HCT116 (cell line): ENCODE measurements around the gene IL17REL. TPM values are rescaled to one million over a fixed set of nuclear protein-coding genes. Genes with fewer than 3 reads are reported as not detected.

Source experiments
- ATAC-seq: fragments of 200-7000 bp; cut with Tn5 transposase; 2 replicates; pipeline ENCODE4 v1.9.1; 2020; ENCODE audit warnings: mild to moderate bottlenecking, moderate library complexity
- BruUV-seq: library from RNA; stranded (reverse); fragments of 400-500 nt; replicated peaks from 2 replicates; lab custom pipeline; 2021; lab: Mats Ljungman, UMichigan
- CTCF ChIA-PET: fragments of 300-600 bp; sonication (Branson Sonifier 250); formaldehyde crosslinking; loops from one replicate; lab custom pipeline; 2021; ENCODE audit warnings: antibody characterized with exemption; lab: Charles Lee
- POLR2A ChIA-PET: fragments of 300-600, 350-600 bp; sonication (Branson Sonifier 250); formaldehyde crosslinking; loops from one replicate; lab custom pipeline; 2021; ENCODE audit warnings: antibody characterized with exemption; lab: Charles Lee
- RAD21 ChIA-PET, 2 experiments: fragments of 300-600 bp; sonication (Branson Sonifier 250); formaldehyde crosslinking; loops; one replicate each; lab custom pipeline; 2023; ENCODE audit warnings: low total read pairs in 2 of 2; ENCODE audit not compliant: uncharacterized antibody in 2 of 2, unreplicated experiment in 2 of 2, low non-redundant PET in 1 of 2; lab: Charles Lee
- DNase-seq: peaks from one replicate; pipeline ENCODE4 v3.0.0-alpha.2; 2010; ENCODE audit warnings: low read depth, low spot score
- H2AFZ ChIP-seq: fragments of 200-600 bp; shearing (Covaris generic), sonication (generic); 2 replicates; pipeline ENCODE4 v1.6.1; 2017; ENCODE audit warnings: low read depth, mixed run types, mixed read lengths, antibody characterized with exemption, low read length; ENCODE audit not compliant: poor library complexity, severe bottlenecking
- H3K27ac ChIP-seq: 2 replicates; pipeline ENCODE4 v1.5.1; 2012; ENCODE audit warnings: low read depth, low read length
- H3K27me3 ChIP-seq: fragments of 200-600 bp; sonication (generic); 2 replicates; pipeline ENCODE4 v1.6.1; 2016; ENCODE audit warnings: mixed run types, low read length, mixed read lengths; ENCODE audit not compliant: insufficient read depth
- H3K36me3 ChIP-seq, 2 experiments: fragments of 200-500 bp in 1 of 2; fragments of 200-600 bp in 1 of 2; sonication (Bioruptor generic) in 1 of 2; sonication (generic) in 1 of 2; 2 replicates each; pipeline versions ENCODE4 v1.5.1 to v1.6.1; 2014 to 2016; ENCODE audit warnings: low read length in 2 of 2, inconsistent platforms in 1 of 2, mixed read lengths in 1 of 2, mixed run types in 1 of 2; ENCODE audit not compliant: insufficient read depth in 2 of 2, control insufficient read depth in 1 of 2
- H3K4me1 ChIP-seq, 2 experiments: fragments of 200-600 bp in 1 of 2; sonication (generic) in 1 of 2; 2 replicates each; pipeline versions ENCODE4 v1.5.1 to v1.6.1; 2012 to 2017; ENCODE audit warnings: low read length in 2 of 2, inconsistent platforms in 1 of 2, mild to moderate bottlenecking in 1 of 2, mixed read lengths in 1 of 2, mixed run types in 1 of 2, moderate library complexity in 1 of 2; ENCODE audit not compliant: insufficient read depth in 2 of 2, control insufficient read depth in 1 of 2
- H3K4me2 ChIP-seq: fragments of 200-600 bp; sonication (generic); 2 replicates; pipeline ENCODE4 v1.6.1; 2017; ENCODE audit warnings: mixed run types, low read length, mixed read lengths
- H3K4me3 ChIP-seq, 2 experiments: fragments of 200-600 bp in 1 of 2; sonication (generic) in 1 of 2; replicated peaks in 1 of 2; 2 replicates each; pipeline ENCODE4 v1.5.1; 2011 to 2016; ENCODE audit warnings: low read length in 2 of 2, control low read depth in 1 of 2, low read depth in 1 of 2, mild to moderate bottlenecking in 1 of 2, mixed read lengths in 1 of 2, mixed run types in 1 of 2
- H3K79me2 ChIP-seq: fragments of 200-600 bp; sonication (generic); 2 replicates; pipeline ENCODE4 v1.6.1; 2017; ENCODE audit warnings: mild to moderate bottlenecking, mixed run types, low read length, moderate library complexity, mixed read lengths; ENCODE audit not compliant: insufficient read depth
- H3K9ac ChIP-seq: fragments of 200-600 bp; sonication (generic); 2 replicates; pipeline ENCODE4 v1.6.1; 2016; ENCODE audit warnings: low read length, mixed read lengths
- H3K9me2 ChIP-seq: fragments of 200-600 bp; sonication (generic), shearing (Covaris generic); 2 replicates; pipeline ENCODE4 v1.6.1; 2017; ENCODE audit warnings: mixed run types, mild to moderate bottlenecking, moderate library complexity; ENCODE audit not compliant: insufficient read depth
- H3K9me3 ChIP-seq, 2 experiments: fragments of 200-500 bp in 1 of 2; fragments of 200-600 bp in 1 of 2; sonication (Bioruptor generic) in 1 of 2; sonication (generic) in 1 of 2; 2 replicates each; pipeline ENCODE4 v1.6.1; 2014 to 2017; ENCODE audit warnings: low read length in 2 of 2, mixed read lengths in 2 of 2, inconsistent platforms in 1 of 2, low read depth in 1 of 2, mild to moderate bottlenecking in 1 of 2, mixed run types in 1 of 2, moderate library complexity in 1 of 2; ENCODE audit not compliant: control insufficient read depth in 1 of 2, insufficient read depth in 1 of 2
- H4K20me1 ChIP-seq: fragments of 200-600 bp; sonication (generic), shearing (Covaris generic); 2 replicates; pipeline ENCODE4 v1.6.1; 2017; ENCODE audit warnings: mixed run types, mild to moderate bottlenecking, moderate library complexity; ENCODE audit not compliant: insufficient read depth
- EGR1 ChIP-seq: IDR thresholded peaks from 2 replicates; pipeline ENCODE4 v1.6.1; 2012; ENCODE audit warnings: low read depth
- JUND ChIP-seq: IDR thresholded peaks from 2 replicates; pipeline ENCODE4 v1.6.1; 2012
- POLR2A ChIP-seq: IDR thresholded peaks from 2 replicates; pipeline ENCODE4 v1.7.0; 2011; ENCODE audit warnings: borderline replicate concordance; ENCODE audit not compliant: insufficient read depth, insufficient read length; ENCODE audit errors: extremely low read depth
- SRF ChIP-seq: IDR thresholded peaks from 2 replicates; pipeline ENCODE4 v1.6.1; 2012; ENCODE audit warnings: low read depth
- TCF7L2 ChIP-seq: IDR thresholded peaks from 2 replicates; pipeline ENCODE4 v1.7.0; 2011; ENCODE audit warnings: borderline replicate concordance, inconsistent platforms; ENCODE audit not compliant: insufficient read depth, insufficient read length; ENCODE audit errors: extremely low read depth
- YY1 ChIP-seq: IDR thresholded peaks from 2 replicates; pipeline ENCODE4 v1.6.1; 2011; ENCODE audit warnings: low read length, low read depth, moderate library complexity, mild to moderate bottlenecking; ENCODE audit not compliant: insufficient replicate concordance; ENCODE audit errors: extremely low read depth
- ZBTB33 ChIP-seq: IDR thresholded peaks from 2 replicates; pipeline ENCODE4 v1.6.1; 2011; ENCODE audit warnings: mild to moderate bottlenecking, low read length, moderate library complexity; ENCODE audit not compliant: insufficient replicate concordance; ENCODE audit errors: extremely low read depth
- ZNF274 ChIP-seq: fragments of 200-500 bp; sonication (Bioruptor generic); IDR thresholded peaks from 2 replicates; pipeline ENCODE4 v1.6.1; 2014; ENCODE audit warnings: mild to moderate bottlenecking, low read depth, low read length, inconsistent platforms
- intact Hi-C: fragments of 100-400 bp; cut with micrococcal nuclease; formaldehyde crosslinking; loops from 2 replicates; pipeline ENCODE4 v1.10.0; 2022
- total RNA-seq: library from RNA; stranded (reverse); gene quantifications from one replicate; pipeline ENCODE4 v1.2.1, GENCODE V29; 2021; ENCODE audit not compliant: unreplicated experiment
- TF ChIP-seq, protein P1 (sequence below), 3 experiments: fragments of 200-600 bp in 1 of 3; sonication (generic) in 1 of 3; IDR thresholded peaks in 2 of 3; conservative IDR thresholded peaks in 1 of 3; 2 replicates each; pipeline ENCODE4 v1.5.1; 2012 to 2017; ENCODE audit warnings: low read depth in 2 of 3, low read length in 2 of 3, antibody characterized with exemption in 1 of 3, borderline replicate concordance in 1 of 3, control low read depth in 1 of 3, mild to moderate bottlenecking in 1 of 3, mixed read lengths in 1 of 3, mixed run types in 1 of 3, moderate library complexity in 1 of 3; ENCODE audit not compliant: insufficient read depth in 1 of 3

Gene IL17REL
- total RNA-seq, 1 experiment from 2014 or later, result not detected

DNA sequence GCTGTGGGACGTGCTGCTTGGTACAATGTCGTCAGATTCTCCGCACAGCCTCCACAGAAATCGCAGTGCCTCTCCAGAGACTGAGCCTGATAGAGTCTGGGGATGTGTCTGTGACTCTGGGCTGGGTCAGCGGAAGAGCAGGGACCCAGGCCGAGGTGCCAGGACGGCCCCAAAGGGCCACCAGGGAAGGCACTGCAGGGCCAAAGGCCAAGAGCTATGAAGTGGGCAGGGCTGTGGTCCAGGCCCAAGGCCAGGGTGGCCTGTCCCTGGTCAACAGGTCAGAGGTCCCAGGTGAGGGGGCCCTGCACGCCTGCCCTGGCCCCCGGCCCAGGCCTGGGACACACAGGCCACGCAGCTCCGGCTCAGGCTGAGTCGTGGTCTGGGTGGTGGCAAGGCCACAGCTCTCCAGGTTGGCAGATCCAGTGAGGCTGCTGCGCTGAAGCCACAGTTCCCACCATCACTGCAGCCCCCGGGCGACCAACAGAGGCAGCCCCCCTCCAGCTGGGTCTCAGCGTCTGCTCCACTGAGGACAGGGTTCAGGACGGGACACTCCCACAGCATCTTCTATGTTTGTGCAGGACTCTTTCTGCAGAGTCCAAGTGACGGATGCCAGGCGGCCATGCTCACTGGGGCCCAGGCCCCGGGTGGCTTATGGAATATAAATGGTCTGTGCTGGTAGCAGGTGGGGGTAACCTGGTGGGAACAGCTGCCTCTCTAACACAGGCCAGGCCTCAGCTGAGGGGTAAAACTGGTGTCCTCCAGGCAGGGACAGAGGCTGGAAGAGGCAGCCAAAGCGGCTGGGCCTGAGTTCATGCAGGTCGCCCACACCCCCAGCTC is 56.8 kb downstream of the IL17REL start:
- H3K27ac ChIP-seq, result no peak overlapping the region
- no TSS peak for BruUV-seq
- no peaks in the 10 kb centered on the region for H3K9me2 ChIP-seq
- ChIA-PET CTCF (no interaction called here), POLR2A (no interaction called here), RAD21 (no interaction called here)
- H3K9ac ChIP-seq, result no peak overlapping the region
- H3K36me3 ChIP-seq, result no peaks in the 10 kb centered on the region
- intact Hi-C loops, result no loop called here
- no peak overlapping the region for H2AFZ ChIP-seq
- H3K4me1 ChIP-seq, result peaks cover 25 to 50% of the 10 kb centered on the region in 2 experiments
- H3K4me2 ChIP-seq, result no peak overlapping the region
- H3K79me2 ChIP-seq, result peaks cover under 1% of the 10 kb centered on the region; the same call in 1 of the 2 replicates
- ATAC-seq (no peak), DNase-seq (no peak)
- no peak overlapping the region for H3K4me3 ChIP-seq
- H3K27me3 ChIP-seq, result no peaks in the 10 kb centered on the region
- no peaks in the 10 kb centered on the region for H4K20me1 ChIP-seq
- TF ChIP-seq ZNF274, result no peak
- H3K9me3 ChIP-seq, result no peaks in the 10 kb centered on the region

GRCh38 chr22:49954991-49955580 is 57.5 kb downstream of the IL17REL start:
- no peaks in the 10 kb centered on the region for H3K27me3 ChIP-seq
- no peak for ATAC-seq
- H3K9me3 ChIP-seq, result no peaks in the 10 kb centered on the region
- no peaks in the 10 kb centered on the region for H3K9me2 ChIP-seq
- no peak for DNase-seq
- BruUV-seq, result no TSS peak
- H3K9ac ChIP-seq, result no peak overlapping the region
- H3K27ac ChIP-seq, result no peak overlapping the region
- no peak overlapping the region for H2AFZ ChIP-seq
- H3K36me3 ChIP-seq, result no peaks in the 10 kb centered on the region
- ChIA-PET CTCF (no interaction called here), POLR2A (interaction anchor here (0.8 kb wide), 1 partner anchor 24 kb away, joined by 3 read pairs; no protein-coding TSS in a partner anchor), RAD21 (no interaction called here)
- peaks cover 28 to 52% of the 10 kb centered on the region in 2 experiments for H3K4me1 ChIP-seq
- no peak overlapping the region for H3K4me2 ChIP-seq
- H3K79me2 ChIP-seq, result no peaks in the 10 kb centered on the region
- intact Hi-C loops, result no loop called here
- no peaks in the 10 kb centered on the region for H4K20me1 ChIP-seq
- no peak overlapping the region for H3K4me3 ChIP-seq
- TF ChIP-seq EGR1, result no peak
- no peak for TF ChIP-seq TCF7L2
- TF ChIP-seq SRF, result no peak
- no peak for TF ChIP-seq ZBTB33
- TF ChIP-seq POLR2A, result no peak
- TF ChIP-seq ZNF274, result no peak
- TF ChIP-seq, protein P1, sequence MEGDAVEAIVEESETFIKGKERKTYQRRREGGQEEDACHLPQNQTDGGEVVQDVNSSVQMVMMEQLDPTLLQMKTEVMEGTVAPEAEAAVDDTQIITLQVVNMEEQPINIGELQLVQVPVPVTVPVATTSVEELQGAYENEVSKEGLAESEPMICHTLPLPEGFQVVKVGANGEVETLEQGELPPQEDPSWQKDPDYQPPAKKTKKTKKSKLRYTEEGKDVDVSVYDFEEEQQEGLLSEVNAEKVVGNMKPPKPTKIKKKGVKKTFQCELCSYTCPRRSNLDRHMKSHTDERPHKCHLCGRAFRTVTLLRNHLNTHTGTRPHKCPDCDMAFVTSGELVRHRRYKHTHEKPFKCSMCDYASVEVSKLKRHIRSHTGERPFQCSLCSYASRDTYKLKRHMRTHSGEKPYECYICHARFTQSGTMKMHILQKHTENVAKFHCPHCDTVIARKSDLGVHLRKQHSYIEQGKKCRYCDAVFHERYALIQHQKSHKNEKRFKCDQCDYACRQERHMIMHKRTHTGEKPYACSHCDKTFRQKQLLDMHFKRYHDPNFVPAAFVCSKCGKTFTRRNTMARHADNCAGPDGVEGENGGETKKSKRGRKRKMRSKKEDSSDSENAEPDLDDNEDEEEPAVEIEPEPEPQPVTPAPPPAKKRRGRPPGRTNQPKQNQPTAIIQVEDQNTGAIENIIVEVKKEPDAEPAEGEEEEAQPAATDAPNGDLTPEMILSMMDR (IDR thresholded peaks at IDR 0.05 in 2 of 3, conservative IDR thresholded peaks at IDR 0.05 in 1 of 3; ENCODE audit: borderline replicate concordance in 1 of 3, insufficient read depth in 1 of 3, low read depth in 2 of 3, low read length in 2 of 3), result no peak
- TF ChIP-seq JUND, result no peak
- TF ChIP-seq YY1, result no peak
